MM.1S (cell line): Measurements from ENCODE around the gene FBLN1.

Experiments
- CTCF ChIP-seq: fragments of 300-600 bp; sonication (generic); IDR thresholded peaks from 2 replicates; pipeline ENCODE4 v1.5.1; 2016; ENCODE audit warnings: antibody characterized with exemption, low read length, mixed read lengths
- EZH2 ChIP-seq: fragments of 300-600 bp; sonication (generic); optimal IDR thresholded peaks from 2 replicates; pipeline ENCODE3; 2017; ENCODE audit warnings: low read depth, mild to moderate bottlenecking, antibody characterized with exemption, low read length, mixed read lengths
- EZH2phosphoT487 ChIP-seq: fragments of 300-600 bp; sonication (generic); IDR thresholded peaks from 2 replicates; pipeline ENCODE4 v1.6.1; 2018; ENCODE audit warnings: antibody characterized with exemption, low read length

DNA sequence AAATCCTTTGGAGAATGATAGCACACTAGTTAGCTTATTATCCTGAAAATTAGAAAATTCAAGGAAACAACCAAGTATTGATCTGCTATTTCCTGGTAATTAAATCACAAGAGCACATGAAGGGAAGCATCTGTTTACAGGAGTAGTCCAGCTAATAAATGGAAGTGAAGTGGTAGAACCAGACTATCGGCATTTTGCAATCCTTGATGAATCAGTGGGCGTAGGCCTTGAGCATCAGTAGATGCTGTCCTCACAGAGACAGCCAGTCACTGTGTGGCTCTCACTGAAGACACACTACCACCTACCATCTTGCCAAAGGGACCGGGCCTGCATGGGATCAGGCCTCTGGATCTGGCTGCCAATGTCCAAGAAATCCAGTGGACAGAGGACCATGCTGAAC is 69.8 kb downstream of the FBLN1 start:
- TF ChIP-seq CTCF: no peak
- TF ChIP-seq EZH2: no peak
- no peak for TF ChIP-seq EZH2phosphoT487
